CD4-positive, CD25-positive, alpha-beta regulatory T cell (primary cell): ENCODE measurements around the gene QRICH1. TPM values are rescaled to one million over a fixed set of nuclear protein-coding genes. Genes with fewer than 3 reads are reported as not detected.

Experiments
- ATAC-seq, 2 donors: fragments of 150-1000 bp; cut with Tn5 transposase; one replicate each; pipeline ENCODE4 v1.10.0; 2021; ENCODE audit warnings: low read depth in 2 of 2, moderate number of reproducible peaks in 2 of 2, moderate library complexity in 1 of 2
- DNase-seq, 3 donors: peaks; one replicate each; pipeline versions ENCODE4 v3.0.0 to v3.0.0-alpha.2; 2012 to 2022; ENCODE audit warnings: mixed read lengths in 1 of 3
- H3K27ac ChIP-seq: one replicate; pipeline ENCODE4 v1.7.0; 2013; ENCODE audit warnings: mild to moderate bottlenecking, low read length; ENCODE audit not compliant: insufficient read depth, poor library complexity, severe bottlenecking
- H3K27me3 ChIP-seq: one replicate; pipeline ENCODE4 v1.7.0; 2013; ENCODE audit warnings: low read length; ENCODE audit not compliant: control insufficient read depth, insufficient read depth
- H3K36me3 ChIP-seq: one replicate; pipeline ENCODE4 v1.7.0; 2013; ENCODE audit warnings: mild to moderate bottlenecking, low read length, moderate library complexity; ENCODE audit not compliant: control insufficient read depth, insufficient read depth
- H3K4me1 ChIP-seq: 2 replicates; pipeline ENCODE4 v1.7.0; 2013; ENCODE audit warnings: mild to moderate bottlenecking, low read length; ENCODE audit not compliant: insufficient read depth, control insufficient read depth, poor library complexity, severe bottlenecking
- H3K4me3 ChIP-seq: one replicate; pipeline ENCODE4 v1.7.0; 2013; ENCODE audit warnings: low read depth, mild to moderate bottlenecking, low read length, moderate library complexity
- H3K9me3 ChIP-seq, 2 experiments: 1 replicate in 1 of 2; 2 replicates in 1 of 2; pipeline ENCODE4 v1.7.0; 2013; ENCODE audit warnings: low read length in 2 of 2, mild to moderate bottlenecking in 1 of 2, moderate library complexity in 1 of 2; ENCODE audit not compliant: control insufficient read depth in 2 of 2
- H3K27ac Mint-ChIP-seq, 3 donors: one replicate each; pipeline ENCODE4 v1.8.0; 2020 to 2022; ENCODE audit warnings: mild to moderate bottlenecking in 3 of 3, mixed read lengths in 3 of 3, moderate library complexity in 2 of 3
- H3K27me3 Mint-ChIP-seq: one replicate; pipeline ENCODE4 v1.8.0; 2022; ENCODE audit warnings: mild to moderate bottlenecking, mixed read lengths
- H3K36me3 Mint-ChIP-seq: one replicate; pipeline ENCODE4 v1.8.0; 2020; ENCODE audit warnings: mixed read lengths
- H3K4me1 Mint-ChIP-seq, 4 donors: one replicate each; pipeline ENCODE4 v1.8.0; 2020 to 2022; ENCODE audit warnings: mixed read lengths in 4 of 4, mild to moderate bottlenecking in 1 of 4
- H3K4me3 Mint-ChIP-seq, 4 donors: one replicate each; pipeline ENCODE4 v1.8.0; 2020 to 2022; ENCODE audit warnings: mild to moderate bottlenecking in 4 of 4, mixed read lengths in 4 of 4, moderate library complexity in 3 of 4
- H3K9me3 Mint-ChIP-seq, 7 donors: one replicate each; pipeline ENCODE4 v1.8.0; 2020 to 2022; ENCODE audit warnings: mixed read lengths in 7 of 7, mild to moderate bottlenecking in 3 of 7, moderate library complexity in 2 of 7
- polyA plus RNA-seq, 4 donors: library from polyadenylated mRNA; unstranded; fragments of 300-500 nt; fragmentation: Illumina TruSeq; gene quantifications; one replicate each; pipeline ENCODE4 v1.2.3, GENCODE V29; 2021
- total RNA-seq: library from RNA; stranded (reverse); gene quantifications from one replicate; pipeline ENCODE4 v1.2.3, GENCODE V29; 2022

QRICH1 gene
- total and polyA plus RNA-seq, 5 donors from 2014 or later: 20.0 to 219 (median 26.2) TPM

DNA sequence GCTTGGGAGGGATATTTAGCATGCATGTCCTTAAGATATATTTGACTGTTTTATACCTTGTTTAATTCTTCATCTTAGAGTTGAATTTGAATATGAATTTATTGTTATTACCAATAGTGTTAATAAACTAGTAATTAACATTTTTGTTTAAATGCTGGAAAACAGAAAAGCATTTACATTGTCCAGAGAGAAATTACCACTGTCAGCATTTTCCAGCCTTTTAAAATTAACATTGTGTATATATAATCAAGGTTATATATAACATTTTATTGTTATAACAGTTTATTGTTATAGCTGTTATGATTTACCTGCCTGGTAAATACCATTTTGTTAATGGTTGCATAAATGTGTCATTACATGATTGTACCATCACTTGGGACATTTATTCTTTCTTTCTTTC, 111.9 kb downstream of the QRICH1 start:
- Mint-ChIP-seq H3K27ac (no peak overlapping the region), H3K36me3 (peaks cover 36% of the 10 kb centered on the region)

GRCh38 chr3:48980295-48980694, 113.6 kb downstream of the QRICH1 start:
- Histone ChIP-seq H3K27me3 (no peaks in the 10 kb centered on the region), H3K27ac (no peak overlapping the region)

More for the DNA sequence above, 111.9 kb downstream of the QRICH1 start:
- Histone ChIP-seq H3K4me3 (no peak overlapping the region), H3K27me3 (no peaks in the 10 kb centered on the region), H3K36me3 (peaks cover 59% of the 10 kb centered on the region), H3K9me3 (no peaks in the 10 kb centered on the region), H3K4me1 (no peaks in the 10 kb centered on the region), H3K27ac (no peak overlapping the region)
- peaks cover 0 to 7% (median 1%) of the 10 kb centered on the region in 4 donors for H3K4me1 Mint-ChIP-seq
- DNase-seq: no peak
- no peaks in the 10 kb centered on the region for H3K27me3 Mint-ChIP-seq
- ATAC-seq: no peak
- no peaks in the 10 kb centered on the region for H3K9me3 Mint-ChIP-seq
- H3K4me3 Mint-ChIP-seq: no peak overlapping the region

More at GRCh38 chr3:48980295-48980694, 113.6 kb downstream of the QRICH1 start:
- Histone ChIP-seq H3K4me3 (no peak overlapping the region), H3K9me3 (no peaks in the 10 kb centered on the region), H3K4me1 (no peaks in the 10 kb centered on the region), H3K36me3 (peaks cover 73% of the 10 kb centered on the region)
- Mint-ChIP-seq H3K36me3 (peaks cover 40% of the 10 kb centered on the region), H3K4me1 (no peaks in the 10 kb centered on the region), H3K9me3 (no peaks in the 10 kb centered on the region), H3K27me3 (no peaks in the 10 kb centered on the region), H3K27ac (no peak overlapping the region), H3K4me3 (no peak overlapping the region)
- no peak for ATAC-seq
- DNase-seq: no peak

Other genes starting within 250 kb of the QRICH1 start
- gene PRKAR2A, start 246.2 kb downstream of the QRICH1 start, total RNA-seq: 29.3 TPM
- 10 to 100 TPM; 13.4 to 15.3 (median 14.3) TPM for gene PRKAR2A, start 246.2 kb downstream of the QRICH1 start, polyA plus RNA-seq
- 8.0 TPM for gene SLC25A20, start 195.2 kb downstream of the QRICH1 start, total RNA-seq
- 10 to 100 TPM; 21.5 to 32.6 (median 25.4) TPM for gene SLC25A20, start 195.2 kb downstream of the QRICH1 start, polyA plus RNA-seq
- 171 TPM for gene ARIH2, start 175.2 kb downstream of the QRICH1 start, total RNA-seq
- gene ARIH2, start 175.2 kb downstream of the QRICH1 start, polyA plus RNA-seq: 100 to 1,000 TPM; 110 to 114 (median 112) TPM
- gene P4HTM, start 103.8 kb downstream of the QRICH1 start, total RNA-seq: 39.2 TPM
- 10 to 100 TPM; 19.5 to 29.9 (median 24.4) TPM for gene P4HTM, start 103.8 kb downstream of the QRICH1 start, polyA plus RNA-seq
- 208 TPM for gene WDR6, start 86.7 kb downstream of the QRICH1 start, total RNA-seq
- gene WDR6, start 86.7 kb downstream of the QRICH1 start, polyA plus RNA-seq: 100 to 1,000 TPM in 3 of 4 donors, 10 to 100 TPM in 1; 74.0 to 117 (median 112) TPM
- 22.2 TPM for gene DALRD3, start 75.5 kb downstream of the QRICH1 start, total RNA-seq
- 10 to 100 TPM; 30.0 to 40.8 (median 32.1) TPM for gene DALRD3, start 75.5 kb downstream of the QRICH1 start, polyA plus RNA-seq
- 57.8 TPM for gene NDUFAF3, start 72.0 kb downstream of the QRICH1 start, total RNA-seq
- 100 to 1,000 TPM; 155 to 179 (median 162) TPM for gene NDUFAF3, start 72.0 kb downstream of the QRICH1 start, polyA plus RNA-seq
- gene IMPDH2, start 64.7 kb downstream of the QRICH1 start, total RNA-seq: 78.4 TPM
- gene IMPDH2, start 64.7 kb downstream of the QRICH1 start, polyA plus RNA-seq: 10 to 100 TPM; 58.6 to 81.3 (median 73.0) TPM
- 224 TPM for gene QARS1, start 10.7 kb upstream of the QRICH1 start, total RNA-seq
- gene QARS1, start 10.7 kb upstream of the QRICH1 start, polyA plus RNA-seq: 100 to 1,000 TPM; 102 to 157 (median 132) TPM
- gene USP19, start 26.8 kb upstream of the QRICH1 start, total RNA-seq: 57.8 TPM
- gene USP19, start 26.8 kb upstream of the QRICH1 start, polyA plus RNA-seq: 10 to 100 TPM; 23.4 to 29.2 (median 25.4) TPM
- gene LAMB2, start 39.0 kb upstream of the QRICH1 start, total RNA-seq: 1.4 TPM
- gene LAMB2, start 39.0 kb upstream of the QRICH1 start, polyA plus RNA-seq: under 1 TPM in 1 of 4 donors, not detected in 3; 0.57 TPM
- 12.9 TPM for gene CCDC71, start 72.3 kb upstream of the QRICH1 start, total RNA-seq
- 1 to 10 TPM in 2 of 4 donors, under 1 TPM in 2; 0.76 to 2.2 (median 1.3) TPM for gene CCDC71, start 72.3 kb upstream of the QRICH1 start, polyA plus RNA-seq
- gene KLHDC8B, start 77.5 kb upstream of the QRICH1 start, total RNA-seq: 0.72 TPM
- 1 to 10 TPM in 1 of 4 donors, under 1 TPM in 3; 0.32 to 2.6 (median 0.76) TPM for gene KLHDC8B, start 77.5 kb upstream of the QRICH1 start, polyA plus RNA-seq
- 12.4 TPM for gene C3orf62, start 183.2 kb upstream of the QRICH1 start, total RNA-seq
- gene C3orf62, start 183.2 kb upstream of the QRICH1 start, polyA plus RNA-seq: 1 to 10 TPM in 1 of 4 donors, under 1 TPM in 3; 0.56 to 1.1 (median 0.75) TPM
- 122 TPM for gene USP4, start 246.0 kb upstream of the QRICH1 start, total RNA-seq
- gene USP4, start 246.0 kb upstream of the QRICH1 start, polyA plus RNA-seq: 10 to 100 TPM; 58.2 to 64.7 (median 59.3) TPM